AG04450 (cell line): ENCODE data around the gene OSBPL10. TPM values are rescaled to one million over a fixed set of nuclear protein-coding genes. Genes with fewer than 3 reads are reported as not detected.

Experiments
- CTCF ChIA-PET: fragments of 300-600, 350-600 bp; formaldehyde crosslinking; extraction: SDS; loops from one replicate; lab custom pipeline; 2022; ENCODE audit warnings: antibody characterized with exemption, inconsistent platforms; lab: Charles Lee
- POLR2A ChIA-PET: fragments of 350-600 bp; formaldehyde crosslinking; extraction: SDS; loops from one replicate; lab custom pipeline; 2021; ENCODE audit warnings: antibody characterized with exemption, inconsistent platforms; lab: Yijun Ruan, JAX
- DNase-seq: peaks from one replicate; pipeline ENCODE4 v3.0.0-alpha.2; 2011; ENCODE audit warnings: low read depth, low spot score
- H3K27ac ChIP-seq: one replicate; pipeline ENCODE4 v1.5.1; 2012; ENCODE audit warnings: low read depth, low read length, control low read depth
- H3K27me3 ChIP-seq: one replicate; pipeline ENCODE4 v1.6.0; 2012; ENCODE audit warnings: low read length; ENCODE audit not compliant: control insufficient read depth, insufficient read depth
- H3K4me3 ChIP-seq: 2 replicates; pipeline ENCODE4 v1.5.1; 2011; ENCODE audit warnings: mild to moderate bottlenecking, low read depth, low read length, control low read depth
- H3K9me3 ChIP-seq: 2 replicates; pipeline ENCODE4 v1.5.1; 2012; ENCODE audit warnings: low read length; ENCODE audit not compliant: control insufficient read depth, insufficient read depth
- polyA plus RNA-seq: library from polyadenylated mRNA; depleted of rRNA; stranded (reverse); fragments of >200 nt; gene quantifications from 2 replicates; pipeline ENCODE4 v1.2.3, GENCODE V29; 2011
- TF ChIP-seq, protein P1 (sequence below): IDR thresholded peaks from 2 replicates; pipeline ENCODE4 v1.5.1; 2011; ENCODE audit warnings: low read depth, low read length, control low read depth, inconsistent platforms

Gene OSBPL10
- polyA plus RNA-seq, 1 experiment = 13.2 TPM

GRCh38 chr3:31743331-31744089, 237.6 kb downstream of the OSBPL10 start:
- Histone ChIP-seq H3K27me3 (no peaks in the 10 kb centered on the region), H3K9me3 (no peaks in the 10 kb centered on the region), H3K4me3 (no peak overlapping the region), H3K27ac (no peak overlapping the region)
- TF ChIP-seq, protein P1, sequence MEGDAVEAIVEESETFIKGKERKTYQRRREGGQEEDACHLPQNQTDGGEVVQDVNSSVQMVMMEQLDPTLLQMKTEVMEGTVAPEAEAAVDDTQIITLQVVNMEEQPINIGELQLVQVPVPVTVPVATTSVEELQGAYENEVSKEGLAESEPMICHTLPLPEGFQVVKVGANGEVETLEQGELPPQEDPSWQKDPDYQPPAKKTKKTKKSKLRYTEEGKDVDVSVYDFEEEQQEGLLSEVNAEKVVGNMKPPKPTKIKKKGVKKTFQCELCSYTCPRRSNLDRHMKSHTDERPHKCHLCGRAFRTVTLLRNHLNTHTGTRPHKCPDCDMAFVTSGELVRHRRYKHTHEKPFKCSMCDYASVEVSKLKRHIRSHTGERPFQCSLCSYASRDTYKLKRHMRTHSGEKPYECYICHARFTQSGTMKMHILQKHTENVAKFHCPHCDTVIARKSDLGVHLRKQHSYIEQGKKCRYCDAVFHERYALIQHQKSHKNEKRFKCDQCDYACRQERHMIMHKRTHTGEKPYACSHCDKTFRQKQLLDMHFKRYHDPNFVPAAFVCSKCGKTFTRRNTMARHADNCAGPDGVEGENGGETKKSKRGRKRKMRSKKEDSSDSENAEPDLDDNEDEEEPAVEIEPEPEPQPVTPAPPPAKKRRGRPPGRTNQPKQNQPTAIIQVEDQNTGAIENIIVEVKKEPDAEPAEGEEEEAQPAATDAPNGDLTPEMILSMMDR = no peak
- DNase-seq = no peak
- ChIA-PET POLR2A (no interaction called here), CTCF (no interaction called here)

DNA sequence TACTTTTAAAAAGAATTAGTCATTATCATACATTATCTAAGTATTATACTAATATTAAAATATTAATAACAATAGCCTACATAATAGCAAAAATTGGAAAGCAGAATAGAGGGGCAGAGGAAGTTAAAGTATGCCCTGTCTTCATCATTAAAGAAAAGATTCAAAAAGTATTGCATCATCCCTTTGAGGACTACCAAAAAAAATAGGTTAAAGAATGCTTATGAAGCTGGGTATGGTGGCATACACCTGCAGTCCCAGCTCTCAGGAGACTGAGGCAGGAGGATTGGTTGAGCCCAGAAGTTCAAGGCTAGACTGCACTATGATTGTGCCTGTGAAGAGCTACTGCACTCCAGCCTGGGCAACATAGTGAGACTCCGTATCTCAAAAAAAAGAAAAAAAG, 240.7 kb downstream of the OSBPL10 start:
- no peak overlapping the region for H3K27ac ChIP-seq
- ChIA-PET CTCF (interaction anchor here (0.6 kb wide), 1 partner anchor 608 kb away, joined by 3 read pairs; no protein-coding TSS in a partner anchor), POLR2A (no interaction called here)
- TF ChIP-seq, protein P1 = no peak
- no peak for DNase-seq
- H3K4me3 ChIP-seq = no peak overlapping the region
- H3K27me3 ChIP-seq = no peaks in the 10 kb centered on the region
- H3K9me3 ChIP-seq = no peaks in the 10 kb centered on the region

DNA sequence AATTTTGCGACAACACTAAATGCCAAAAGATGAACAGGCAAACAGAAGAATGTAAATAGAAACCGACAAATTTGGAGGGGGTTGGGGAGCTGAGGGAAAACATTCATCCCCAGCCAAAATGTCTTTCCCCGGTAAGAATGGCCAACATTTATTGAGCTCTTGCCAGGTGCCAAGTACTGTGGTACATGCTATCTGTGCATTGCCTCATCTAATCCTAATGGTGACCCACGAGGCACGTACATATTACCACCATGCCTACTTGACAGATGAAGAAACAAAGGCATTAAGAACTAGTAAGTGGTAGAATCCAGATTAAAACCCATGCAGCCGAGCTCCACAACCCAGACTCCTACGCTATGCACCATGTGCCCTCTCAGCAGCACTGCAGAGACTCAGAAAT, 242.7 kb downstream of the OSBPL10 start:
- CTCF ChIA-PET = no interaction called here
- no peak overlapping the region for H3K27ac ChIP-seq
- no peak overlapping the region for H3K4me3 ChIP-seq
- no peak for DNase-seq
- POLR2A ChIA-PET = no interaction called here
- H3K9me3 ChIP-seq = no peaks in the 10 kb centered on the region
- TF ChIP-seq, protein P1 = no peak
- H3K27me3 ChIP-seq = no peaks in the 10 kb centered on the region

DNA sequence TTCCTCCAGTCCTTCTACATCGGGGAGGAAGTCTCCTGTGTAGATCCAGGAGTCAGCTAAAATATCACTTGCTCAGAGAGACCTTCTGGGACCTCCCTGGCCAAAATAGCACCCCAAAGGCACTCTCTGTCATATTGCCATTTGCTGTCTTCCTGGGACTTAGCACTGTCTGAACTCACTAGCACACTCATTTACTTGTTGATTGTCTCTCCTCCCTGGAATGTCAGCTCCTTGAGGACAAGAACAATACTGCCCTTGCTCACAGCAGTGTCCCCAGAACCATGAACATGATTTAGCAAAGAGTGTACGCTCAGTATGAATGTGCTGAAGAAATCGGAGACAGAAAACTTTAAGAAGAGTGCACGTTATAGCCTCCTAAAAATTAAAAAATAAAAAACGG, 245.4 kb downstream of the OSBPL10 start:
- no peak for DNase-seq
- H3K4me3 ChIP-seq = no peak overlapping the region
- no peaks in the 10 kb centered on the region; the same call in 1 of the 2 replicates for H3K9me3 ChIP-seq
- POLR2A ChIA-PET = no interaction called here
- TF ChIP-seq, protein P1 = no peak
- no peaks in the 10 kb centered on the region for H3K27me3 ChIP-seq
- CTCF ChIA-PET = interaction anchor here (1.1 kb wide), 1 partner anchor 11 kb away, joined by 6 read pairs; no protein-coding TSS in a partner anchor
- no peak overlapping the region for H3K27ac ChIP-seq

DNA sequence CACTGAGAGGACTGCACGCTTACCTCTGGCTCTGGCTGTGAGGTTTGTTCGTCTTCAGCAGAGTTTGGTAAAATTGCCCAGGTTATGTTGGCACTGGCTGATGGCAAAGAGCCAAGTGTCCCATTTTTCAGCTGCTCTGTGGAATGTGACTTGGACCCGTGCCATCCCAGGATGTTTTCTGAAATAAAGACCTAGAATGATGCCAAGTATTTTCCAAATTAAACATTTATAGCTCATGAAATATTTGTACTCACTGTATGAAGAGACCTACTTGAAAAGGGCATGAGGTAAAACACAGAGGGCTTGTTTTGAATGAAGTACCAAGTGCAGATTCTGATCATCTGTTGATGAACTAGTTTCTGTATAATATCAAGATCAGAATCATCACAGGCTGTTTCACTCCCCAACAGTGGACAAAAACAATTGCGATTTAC, 247.8 kb downstream of the OSBPL10 start:
- Histone ChIP-seq H3K9me3 (no peaks in the 10 kb centered on the region; the same call in 1 of the 2 replicates), H3K27me3 (no peaks in the 10 kb centered on the region), H3K27ac (no peak overlapping the region), H3K4me3 (no peak overlapping the region)
- no peak for DNase-seq
- ChIA-PET CTCF (interaction anchor here (0.6 kb wide), 1 partner anchor 228 kb away, joined by 3 read pairs; no protein-coding TSS in a partner anchor), POLR2A (no interaction called here)
- TF ChIP-seq, protein P1 = no peak
